Measurements from ENCODE around the gene ATP1B1.

Gene ATP1B1

DNA sequence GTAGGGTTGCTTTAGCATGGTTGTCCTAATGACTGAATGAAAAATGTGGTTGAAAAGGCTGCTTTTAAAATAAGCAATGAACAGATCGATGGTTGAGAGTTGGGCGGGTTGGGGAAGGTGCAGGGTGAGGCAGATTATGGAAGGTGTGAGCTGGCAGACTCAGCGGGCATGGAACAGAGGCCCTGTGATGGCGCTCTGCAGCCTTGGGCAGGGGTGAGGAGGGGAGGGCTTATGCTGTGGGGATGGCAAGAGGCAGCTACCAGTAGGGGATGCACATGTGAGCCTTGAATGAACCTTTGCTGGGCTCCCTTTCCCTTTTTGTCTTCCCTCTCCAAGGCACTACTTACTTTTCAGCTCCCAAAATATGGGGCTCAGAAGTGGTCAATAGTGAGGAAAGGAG is 30.9 kb downstream of the ATP1B1 start:
- Histone ChIP-seq H3K4me3 (no peak overlapping the region), H3K27ac (no peak overlapping the region), H3K36me3 (no peaks in the 10 kb centered on the region), H3K9me3 (no peaks in the 10 kb centered on the region), H3K4me1 (no peaks in the 10 kb centered on the region), H3K27me3 (no peaks in the 10 kb centered on the region)
- no peak for DNase-seq
- TF ChIP-seq, protein P1, sequence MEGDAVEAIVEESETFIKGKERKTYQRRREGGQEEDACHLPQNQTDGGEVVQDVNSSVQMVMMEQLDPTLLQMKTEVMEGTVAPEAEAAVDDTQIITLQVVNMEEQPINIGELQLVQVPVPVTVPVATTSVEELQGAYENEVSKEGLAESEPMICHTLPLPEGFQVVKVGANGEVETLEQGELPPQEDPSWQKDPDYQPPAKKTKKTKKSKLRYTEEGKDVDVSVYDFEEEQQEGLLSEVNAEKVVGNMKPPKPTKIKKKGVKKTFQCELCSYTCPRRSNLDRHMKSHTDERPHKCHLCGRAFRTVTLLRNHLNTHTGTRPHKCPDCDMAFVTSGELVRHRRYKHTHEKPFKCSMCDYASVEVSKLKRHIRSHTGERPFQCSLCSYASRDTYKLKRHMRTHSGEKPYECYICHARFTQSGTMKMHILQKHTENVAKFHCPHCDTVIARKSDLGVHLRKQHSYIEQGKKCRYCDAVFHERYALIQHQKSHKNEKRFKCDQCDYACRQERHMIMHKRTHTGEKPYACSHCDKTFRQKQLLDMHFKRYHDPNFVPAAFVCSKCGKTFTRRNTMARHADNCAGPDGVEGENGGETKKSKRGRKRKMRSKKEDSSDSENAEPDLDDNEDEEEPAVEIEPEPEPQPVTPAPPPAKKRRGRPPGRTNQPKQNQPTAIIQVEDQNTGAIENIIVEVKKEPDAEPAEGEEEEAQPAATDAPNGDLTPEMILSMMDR (IDR thresholded peaks at IDR 0.05), result no peak
- intact Hi-C loops (cut with DNase I; ENCODE audit: low total_unique reads), result no loop called here

DNA sequence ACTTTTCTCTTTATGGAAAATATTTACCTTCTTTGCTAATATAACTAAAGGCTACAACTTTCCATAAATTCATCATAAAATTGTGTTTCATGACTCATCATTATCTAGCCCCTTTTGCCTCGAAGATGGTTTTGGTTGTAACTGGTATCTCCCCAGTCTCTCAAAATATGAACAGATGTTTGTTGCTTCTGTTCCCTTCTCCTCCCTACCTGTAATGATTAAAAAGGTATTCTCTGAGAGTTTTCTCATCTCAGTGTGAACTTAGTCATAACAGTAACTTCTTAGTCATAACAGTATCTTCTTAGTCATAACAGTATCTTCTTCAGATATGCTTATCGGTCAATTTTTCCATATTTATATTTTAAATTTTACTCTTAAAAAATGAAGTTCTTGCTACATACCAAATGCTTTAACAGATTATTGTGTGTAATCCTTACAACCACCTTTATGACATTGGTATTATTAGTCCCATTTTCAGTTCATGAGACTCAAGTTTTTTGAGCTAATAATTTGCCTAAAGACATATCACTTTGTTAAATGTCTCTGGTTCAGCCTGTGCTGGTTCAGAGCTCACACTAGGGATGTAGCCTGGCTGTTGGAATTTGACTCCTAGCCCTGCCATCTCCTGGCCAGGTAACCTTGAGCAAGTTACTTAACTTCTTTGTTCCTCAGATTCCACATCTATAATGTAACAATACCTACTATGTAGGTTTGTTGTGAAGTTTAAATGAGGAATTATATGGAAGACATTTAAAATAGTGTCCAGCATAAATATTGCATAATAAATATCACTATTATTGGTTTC is 32.6 kb downstream of the ATP1B1 start:
- Histone ChIP-seq H3K4me3 (no peak overlapping the region), H3K27ac (no peak overlapping the region), H3K36me3 (no peaks in the 10 kb centered on the region), H3K9me3 (no peaks in the 10 kb centered on the region), H3K4me1 (no peaks in the 10 kb centered on the region), H3K27me3 (no peaks in the 10 kb centered on the region)
- TF ChIP-seq, protein P1 (IDR thresholded peaks at IDR 0.05), result no peak
- intact Hi-C loops (cut with DNase I; ENCODE audit: low total_unique reads), result no loop called here
- no peak for DNase-seq

DNA sequence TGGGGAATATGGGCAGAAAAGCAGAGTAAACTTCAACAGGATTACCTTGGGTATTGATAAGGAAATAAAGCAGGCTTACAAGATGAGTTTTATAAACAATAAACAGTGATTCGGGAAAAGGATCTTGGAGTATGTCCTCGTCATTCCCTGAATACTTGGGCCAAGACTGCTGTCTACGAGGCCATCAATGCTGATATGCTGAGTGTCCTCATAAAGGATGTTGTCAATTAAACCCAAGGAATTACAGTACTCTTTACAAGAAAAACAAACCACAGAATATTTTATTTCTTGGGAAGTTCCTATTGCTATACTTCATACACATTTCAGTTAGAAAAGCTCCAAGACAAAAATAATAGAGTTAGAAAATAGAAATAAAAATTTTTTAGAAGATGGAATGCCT is 34.9 kb downstream of the ATP1B1 start:
- Histone ChIP-seq H3K27ac (no peak overlapping the region), H3K36me3 (no peaks in the 10 kb centered on the region), H3K4me1 (no peaks in the 10 kb centered on the region), H3K9me3 (no peaks in the 10 kb centered on the region), H3K4me3 (no peak overlapping the region), H3K27me3 (no peaks in the 10 kb centered on the region)
- TF ChIP-seq, protein P1 (IDR thresholded peaks at IDR 0.05), result no peak
- intact Hi-C loops (cut with DNase I; ENCODE audit: low total_unique reads), result no loop called here
- DNase-seq, result no peak

DNA sequence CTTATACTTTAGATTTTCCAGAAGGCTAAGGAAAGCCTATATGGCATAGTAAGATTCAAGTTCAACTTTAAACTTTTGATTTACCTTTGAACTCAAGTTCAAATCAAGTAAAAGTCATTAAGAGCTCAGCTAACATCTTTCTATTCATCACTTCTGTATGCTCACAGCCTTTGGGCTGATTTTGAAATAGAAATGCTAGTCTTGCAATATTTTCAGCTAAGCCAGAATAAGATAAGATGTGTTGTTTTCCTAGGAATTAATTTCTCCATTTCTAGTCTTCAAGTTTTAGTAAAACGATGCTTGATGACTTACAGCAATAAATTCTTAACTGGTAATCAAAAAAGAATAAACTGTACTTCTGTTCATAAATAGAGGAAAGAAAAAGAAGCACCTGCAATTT is 35.6 kb downstream of the ATP1B1 start:
- Histone ChIP-seq H3K4me3 (no peak overlapping the region), H3K27me3 (no peaks in the 10 kb centered on the region), H3K27ac (no peak overlapping the region), H3K9me3 (no peaks in the 10 kb centered on the region), H3K4me1 (no peaks in the 10 kb centered on the region), H3K36me3 (no peaks in the 10 kb centered on the region)
- intact Hi-C loops (cut with DNase I; ENCODE audit: low total_unique reads), result no loop called here
- DNase-seq, result no peak
- TF ChIP-seq, protein P1 (IDR thresholded peaks at IDR 0.05), result no peak

DNA sequence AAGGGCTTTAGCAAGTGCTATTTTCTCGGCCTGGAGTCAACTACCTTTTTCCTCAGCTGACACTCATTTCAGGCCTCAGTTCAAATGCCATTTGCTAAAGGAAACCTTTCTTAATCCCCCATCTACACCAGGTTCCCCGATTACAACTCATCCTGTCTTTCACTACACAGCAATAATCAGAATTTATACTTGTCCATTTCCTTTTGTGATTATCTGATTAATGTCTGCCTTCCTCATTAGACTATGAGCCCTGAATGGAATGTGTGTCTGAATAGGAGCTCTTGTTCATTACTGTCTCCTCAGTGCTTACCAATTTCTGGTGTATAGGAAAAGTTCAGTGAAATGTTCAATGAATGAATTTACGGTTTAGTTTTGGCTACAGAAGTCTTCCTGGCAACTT is 36.9 kb downstream of the ATP1B1 start:
- no peak overlapping the region for H3K27ac ChIP-seq
- no peaks in the 10 kb centered on the region for H3K4me1 ChIP-seq
- no peaks in the 10 kb centered on the region for H3K27me3 ChIP-seq
- intact Hi-C loops (cut with DNase I; ENCODE audit: low total_unique reads), result no loop called here
- DNase-seq, result no peak
- H3K4me3 ChIP-seq, result no peak overlapping the region
- TF ChIP-seq, protein P1 (IDR thresholded peaks at IDR 0.05), result no peak
- H3K36me3 ChIP-seq, result no peaks in the 10 kb centered on the region
- no peaks in the 10 kb centered on the region for H3K9me3 ChIP-seq
